ENCODE measurements around the gene LTBP2.

Gene LTBP2

GRCh38 chr14:74637178-74637550 lies 25.1 kb upstream of the LTBP2 start:
- DNase-seq, result no peak

- no peak for DNase-seq
These were observed 24.6 kb upstream of the LTBP2 start for GRCh38 chr14:74636424-74637177.

- no peak for DNase-seq
These were observed 23.8 kb upstream of the LTBP2 start for GRCh38 chr14:74635847-74636246.

- DNase-seq, result no peak
These were observed 22.9 kb upstream of the LTBP2 start for GRCh38 chr14:74634964-74635363.

- DNase-seq, result no peak
These were observed 22.4 kb upstream of the LTBP2 start for GRCh38 chr14:74634481-74634880.

DNA sequence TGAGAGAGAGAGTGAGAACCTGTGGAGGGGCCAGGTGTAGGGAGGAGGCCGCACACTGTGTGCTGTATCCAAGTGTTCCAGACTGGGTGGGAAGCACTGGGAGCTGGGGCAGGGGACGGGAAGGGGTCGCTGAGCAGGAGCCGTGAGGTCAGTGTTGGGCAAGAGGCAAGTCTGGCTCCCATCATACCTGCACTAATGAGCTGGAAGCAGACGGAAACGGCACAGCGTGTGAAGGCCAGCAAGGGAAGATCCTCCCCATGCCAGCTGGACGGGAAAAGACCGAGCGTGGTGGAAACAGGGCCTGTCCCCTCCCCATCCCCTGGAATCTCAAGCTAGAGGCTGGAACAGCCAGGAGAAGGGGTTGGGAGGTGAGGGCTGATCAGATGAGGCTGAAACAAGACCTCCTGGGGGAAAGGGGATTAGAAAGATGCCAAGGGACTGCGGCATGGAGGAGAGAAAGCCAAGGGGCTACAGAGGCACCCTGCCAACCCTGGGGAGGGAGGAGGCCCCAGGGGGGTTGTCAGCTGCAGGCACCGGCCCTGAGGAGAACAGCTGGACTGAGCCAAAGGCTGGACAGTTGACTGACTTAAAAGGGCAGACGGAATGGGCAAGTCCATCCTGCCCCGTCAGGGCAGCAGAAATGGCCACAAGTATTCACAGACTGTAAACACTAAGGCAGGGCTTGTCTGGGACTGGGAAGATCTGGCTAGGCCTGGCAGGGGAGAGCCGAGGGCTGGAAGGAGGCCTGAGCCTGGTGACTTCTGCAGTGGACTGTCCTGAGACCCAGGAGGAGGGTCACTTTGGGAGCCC lies 19.0 kb upstream of the LTBP2 start:
- DNase-seq, result no peak

- DNase-seq, result no peak
These were observed 16.4 kb upstream of the LTBP2 start for GRCh38 chr14:74628418-74628817.

- DNase-seq, result no peak
These were observed 15.0 kb upstream of the LTBP2 start for GRCh38 chr14:74627076-74627475.

DNA sequence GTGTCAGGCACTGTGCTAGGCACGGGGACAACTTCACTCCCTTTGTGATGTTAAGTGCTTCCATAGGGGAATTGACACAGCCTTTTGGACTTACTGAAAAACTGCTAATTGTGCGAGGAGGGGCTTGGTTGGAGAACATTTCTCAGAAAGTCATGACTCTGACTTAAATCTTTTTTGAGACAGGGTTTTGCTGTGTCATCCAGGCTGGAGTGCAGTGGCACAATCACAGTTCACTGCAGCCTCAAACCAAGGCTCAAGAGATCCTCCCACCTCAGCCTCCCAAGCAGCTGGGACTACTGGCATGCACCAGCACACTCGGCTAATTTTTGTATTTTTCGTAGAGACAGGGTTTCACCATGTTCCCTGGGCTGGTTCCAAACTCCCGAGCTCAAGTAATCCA lies 10.2 kb upstream of the LTBP2 start:
- DNase-seq, result no peak

GRCh38 chr14:74621556-74621955 lies 9.5 kb upstream of the LTBP2 start:
- DNase-seq, result no peak

DNA sequence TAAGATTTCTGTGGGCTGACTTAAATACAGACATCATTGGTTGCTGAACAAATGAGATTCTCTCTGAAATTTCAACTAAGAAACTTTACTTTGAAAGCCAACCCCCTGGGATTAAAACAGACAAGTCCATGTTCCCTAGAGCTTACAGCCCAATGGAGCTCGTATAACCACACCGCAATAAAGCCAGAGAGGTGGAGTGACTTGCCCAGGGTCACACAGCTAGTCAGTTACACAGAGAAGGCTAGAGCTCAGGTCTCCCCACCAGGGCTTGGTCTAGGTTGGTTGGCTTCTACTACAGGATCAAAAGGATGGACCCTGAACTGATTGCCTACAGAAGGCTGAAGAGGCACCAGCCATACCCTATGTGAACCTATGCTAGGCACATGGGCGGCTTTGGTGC lies 8.9 kb upstream of the LTBP2 start:
- no peak for DNase-seq

DNA sequence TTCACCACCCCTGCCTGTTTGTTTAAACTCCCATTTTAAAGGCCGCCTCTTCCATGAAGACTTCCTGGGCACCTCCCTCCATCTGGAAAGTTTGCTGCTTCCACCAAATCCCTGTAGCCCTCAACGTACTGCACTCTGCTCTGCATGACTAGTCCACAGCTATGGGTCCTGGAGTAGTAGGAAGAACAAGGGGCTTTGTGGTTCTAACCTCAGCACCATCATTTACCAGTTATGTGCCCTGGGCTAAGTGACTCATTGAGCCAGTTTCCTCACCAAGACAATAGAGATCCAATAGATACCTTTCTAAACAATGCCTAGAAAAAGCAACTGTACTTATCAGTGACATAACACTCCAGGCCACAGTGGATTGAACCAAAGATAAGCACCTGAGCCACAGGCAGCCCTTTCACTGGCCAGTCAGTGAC lies 8.5 kb upstream of the LTBP2 start:
- DNase-seq, result no peak

DNA sequence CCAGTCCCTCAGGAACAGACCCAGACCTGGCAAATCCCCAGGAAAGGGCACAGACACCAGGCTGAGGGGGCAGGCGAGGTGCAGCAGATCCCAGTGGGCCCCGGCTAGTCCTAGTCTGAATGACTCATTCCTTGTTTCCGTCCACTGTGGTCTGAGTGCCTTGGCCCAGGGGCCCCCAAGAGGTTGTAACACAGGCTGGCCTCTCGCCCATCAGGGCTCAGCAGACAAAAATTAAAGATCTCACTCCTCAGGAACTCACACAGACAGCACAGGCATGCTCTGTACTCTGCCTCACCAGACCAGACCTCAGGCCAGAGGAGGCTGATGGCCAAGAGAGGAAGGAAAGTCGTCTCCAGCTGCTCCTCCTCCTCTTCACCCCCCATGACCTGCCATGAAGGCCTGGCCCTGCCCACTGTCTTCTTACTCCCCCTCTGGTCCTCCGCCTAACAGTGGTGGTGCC lies 7.7 kb upstream of the LTBP2 start:
- no peak for DNase-seq

DNA sequence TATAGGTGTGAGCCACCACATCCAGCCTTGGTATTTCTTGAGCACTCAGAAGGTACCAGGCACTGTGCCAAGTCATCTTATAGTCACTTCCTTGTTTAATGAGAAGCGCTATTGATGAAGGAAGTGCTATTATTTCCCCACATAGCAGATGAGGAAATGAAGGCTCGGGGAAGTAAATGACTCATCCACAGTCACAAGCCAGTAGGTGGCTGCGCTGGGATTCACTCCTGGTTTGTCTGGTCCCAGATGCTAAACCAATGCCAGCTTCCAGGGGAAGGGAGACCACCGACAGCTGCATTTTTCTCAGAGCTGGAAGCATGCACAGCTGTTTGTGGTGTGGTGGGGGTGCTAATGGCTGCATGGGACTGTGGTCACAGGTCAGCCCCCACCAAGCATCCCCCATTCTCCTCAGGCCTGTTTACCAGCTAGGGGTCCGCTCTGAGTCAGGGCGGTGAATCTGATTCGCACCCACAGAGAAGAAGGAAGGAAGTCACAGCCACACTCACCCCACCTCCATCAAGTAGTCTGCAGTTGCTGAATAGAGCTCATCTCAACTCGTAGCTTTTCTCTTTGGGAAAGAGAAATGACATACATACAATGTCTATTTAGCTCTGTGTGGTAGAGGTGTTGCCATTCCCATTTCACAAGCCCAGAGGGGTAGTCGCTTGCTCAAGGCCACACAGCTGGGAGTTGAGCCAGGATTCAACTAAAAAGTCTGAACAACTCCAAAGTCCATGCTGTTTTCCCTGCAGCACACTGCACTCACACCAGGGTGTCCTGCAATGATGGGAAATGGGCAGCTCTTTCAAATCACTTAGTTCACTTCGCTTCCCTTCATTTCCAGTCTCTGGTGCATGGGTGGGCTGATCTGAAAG lies 6.3 kb upstream of the LTBP2 start:
- peak; percentile 48 for DNase-seq

DNA sequence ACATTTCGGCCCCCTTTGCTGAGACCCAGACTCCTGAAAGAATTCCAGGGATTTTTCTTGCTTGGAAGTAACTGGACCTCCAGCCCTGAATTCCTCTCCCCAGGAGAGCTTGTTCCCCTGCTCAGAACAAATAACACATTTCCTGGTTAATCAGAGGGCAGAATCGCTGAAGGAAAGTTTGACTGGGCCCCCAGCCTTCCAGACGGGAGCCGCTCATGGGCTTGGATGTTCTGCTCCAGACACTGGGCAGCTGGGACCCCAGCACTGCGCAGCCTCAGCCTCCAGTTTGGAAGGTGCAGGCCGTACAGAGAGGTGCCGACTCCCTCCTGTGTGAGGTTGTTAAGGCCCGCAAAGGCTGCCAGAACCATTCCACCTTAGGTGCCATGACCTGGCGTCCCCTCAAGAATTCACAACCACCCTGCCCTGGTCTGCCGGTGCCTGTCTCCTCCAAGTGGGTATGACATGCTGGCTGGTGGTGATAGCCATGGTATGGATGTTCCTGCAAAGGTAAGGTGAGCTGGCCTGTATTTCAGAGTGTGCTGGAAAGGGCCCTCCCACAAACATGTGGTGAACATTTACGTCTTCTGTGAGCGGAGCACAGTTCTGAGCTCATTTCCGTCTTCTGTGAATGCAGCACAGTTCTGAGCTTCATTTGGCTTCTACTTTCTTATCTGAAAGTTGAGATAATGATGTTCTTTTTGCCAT lies 5.1 kb upstream of the LTBP2 start:
- no peak for DNase-seq

- no peak for DNase-seq
These were observed 4.5 kb upstream of the LTBP2 start for GRCh38 chr14:74616507-74616906.

- no peak for DNase-seq
These were observed 3.7 kb upstream of the LTBP2 start for GRCh38 chr14:74615735-74616134.

GRCh38 chr14:74614508-74615495 lies 2.8 kb upstream of the LTBP2 start:
- no peak for DNase-seq

DNA sequence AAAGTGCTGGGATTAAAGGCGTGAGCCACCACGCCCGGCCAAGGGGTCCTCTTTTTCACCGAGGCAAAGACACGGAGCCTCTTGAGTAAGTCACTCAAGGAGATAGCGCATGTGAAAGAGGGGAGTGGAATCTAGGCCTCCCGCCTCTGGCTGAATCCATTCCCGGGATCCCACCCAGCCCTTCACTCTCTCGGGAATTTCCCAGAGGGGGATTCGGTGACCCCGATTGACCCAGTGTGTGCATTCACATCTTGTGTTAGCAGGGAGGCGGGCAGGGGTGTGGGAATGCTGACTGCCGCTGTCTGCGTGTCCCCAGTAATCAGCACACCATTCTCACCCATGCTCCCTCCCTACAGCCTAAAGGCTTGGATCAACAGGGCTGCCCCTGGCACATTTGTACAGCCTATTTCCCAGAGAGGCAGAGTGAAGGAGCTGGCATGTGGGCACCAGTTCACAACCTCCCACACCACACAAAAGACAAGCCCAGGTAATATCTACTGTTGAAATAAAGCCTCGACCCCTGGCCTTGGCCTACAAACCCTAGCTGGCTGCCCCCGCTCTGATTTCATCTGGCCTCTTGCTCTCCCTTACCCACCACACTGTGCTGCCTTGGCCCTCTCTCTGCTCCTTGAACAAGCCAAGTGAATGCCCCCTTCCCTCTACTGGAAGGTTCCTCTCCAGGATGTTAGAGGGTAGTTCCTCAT lies 1.3 kb upstream of the LTBP2 start:
- no peak for DNase-seq

- DNase-seq, result peak; percentile 86
These were observed 449 bp upstream of the LTBP2 start for GRCh38 chr14:74612350-74613021.

Data from activated CD4-positive, CD25-positive, alpha-beta regulatory T cell treated with anti-CD3 and anti-CD28 coated beads, Interleukin-2, amount 50 U/mL, for 72 hours (primary cell).